DMS53 treated with DMSO at 0.1 percent for 48 hours (cell line): ENCODE data around the gene CAMP.
"Not testable (repeated sequence)": the region's sequence is repeated elsewhere in the genome, so short reads cannot be mapped to it uniquely, and the experiment has no call there.

Source experiments
- DNase-seq: peaks from one replicate; lab custom pipeline; 2025; ENCODE audit not compliant: unreplicated experiment; lab: John Stamatoyannopoulos, UW

The CAMP gene, protein sequence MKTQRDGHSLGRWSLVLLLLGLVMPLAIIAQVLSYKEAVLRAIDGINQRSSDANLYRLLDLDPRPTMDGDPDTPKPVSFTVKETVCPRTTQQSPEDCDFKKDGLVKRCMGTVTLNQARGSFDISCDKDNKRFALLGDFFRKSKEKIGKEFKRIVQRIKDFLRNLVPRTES

DNA sequence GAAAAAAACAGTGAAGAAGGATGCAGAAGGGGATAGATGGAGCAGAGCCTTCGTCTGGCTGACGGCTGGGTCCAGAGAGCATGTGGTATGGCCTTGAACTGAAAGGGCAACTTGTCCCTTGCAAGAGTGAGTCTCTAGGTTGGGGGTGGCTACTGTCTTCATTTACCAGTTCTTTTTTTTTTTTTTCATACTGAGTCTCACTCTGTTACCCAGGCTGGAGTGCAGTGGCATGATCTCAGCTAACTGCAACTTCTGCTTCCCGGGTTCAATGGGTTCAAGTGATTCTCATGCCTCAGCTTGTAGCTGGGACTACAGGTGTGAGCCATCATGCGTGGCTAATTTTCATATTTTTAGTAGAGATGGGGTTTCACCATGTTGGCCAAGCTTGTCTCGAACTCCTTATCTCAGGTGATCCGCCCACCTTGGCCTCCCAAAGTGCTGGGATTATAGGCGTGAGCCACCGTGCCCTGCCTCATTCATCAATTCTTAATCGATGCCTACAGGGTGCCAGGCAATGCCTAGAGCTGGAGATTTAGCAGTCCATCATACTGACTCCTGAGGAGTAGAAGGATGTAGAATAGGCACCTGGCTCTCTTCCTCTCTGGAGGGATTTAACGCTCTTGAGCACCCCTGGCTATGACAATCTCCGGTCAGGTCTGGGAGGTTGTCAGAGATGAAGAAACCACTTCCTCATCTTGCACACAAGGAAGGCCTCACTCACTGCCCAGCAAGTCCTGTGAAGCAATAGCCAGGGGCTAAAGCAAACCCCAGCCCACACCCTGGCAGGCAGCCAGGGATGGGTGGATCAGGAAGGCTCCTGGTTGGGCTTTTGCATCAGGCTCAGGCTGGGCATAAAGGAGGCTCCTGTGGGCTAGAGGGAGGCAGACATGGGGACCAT is at the start of gene CAMP:
Gene CAMP, plus strand, starts transcription at position 880 of the 898 bp plus-strand sequence. Its CDS starts 17 bp downstream, at position 897.
- no peak for DNase-seq

DNA sequence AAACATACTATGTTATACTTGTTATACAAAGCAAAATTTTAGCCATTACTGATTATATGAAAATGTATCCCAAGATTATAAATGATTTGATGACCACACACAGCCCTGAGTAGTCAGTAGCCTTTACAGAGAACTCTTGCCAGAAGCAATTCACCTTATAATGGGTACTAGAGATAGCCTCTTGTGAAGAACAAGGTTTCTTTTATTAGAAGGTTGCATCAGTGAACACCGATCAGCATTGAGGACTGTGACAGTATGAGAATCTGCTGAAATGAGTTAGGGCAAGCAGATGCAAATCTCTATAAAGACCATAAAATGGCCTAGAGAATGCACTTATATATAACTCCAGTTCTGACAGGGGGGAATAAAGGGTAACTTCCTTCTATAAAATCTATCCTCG is 45.2 kb upstream of the CAMP start:
- no peak for DNase-seq

DNA sequence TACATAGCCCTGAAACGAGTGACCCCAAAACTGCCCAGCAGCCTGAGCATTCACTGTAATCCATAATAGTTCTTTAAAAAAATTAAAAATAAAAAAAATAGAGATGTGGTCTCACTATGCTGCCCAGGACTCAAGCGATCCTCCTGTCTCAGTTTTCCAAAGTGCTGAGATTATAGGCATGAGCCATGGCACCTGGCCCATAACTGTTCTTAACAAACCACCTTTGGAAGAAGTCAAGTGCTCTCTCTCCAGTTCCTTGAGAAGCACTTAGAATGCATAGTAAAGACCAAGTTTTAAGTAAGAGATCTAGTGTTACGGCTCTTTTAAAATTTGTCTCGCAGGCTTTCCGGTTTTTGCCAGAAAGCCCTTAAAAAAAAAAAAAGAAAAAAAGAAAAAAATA is 43.3 kb upstream of the CAMP start:
- no peak for DNase-seq

DNA sequence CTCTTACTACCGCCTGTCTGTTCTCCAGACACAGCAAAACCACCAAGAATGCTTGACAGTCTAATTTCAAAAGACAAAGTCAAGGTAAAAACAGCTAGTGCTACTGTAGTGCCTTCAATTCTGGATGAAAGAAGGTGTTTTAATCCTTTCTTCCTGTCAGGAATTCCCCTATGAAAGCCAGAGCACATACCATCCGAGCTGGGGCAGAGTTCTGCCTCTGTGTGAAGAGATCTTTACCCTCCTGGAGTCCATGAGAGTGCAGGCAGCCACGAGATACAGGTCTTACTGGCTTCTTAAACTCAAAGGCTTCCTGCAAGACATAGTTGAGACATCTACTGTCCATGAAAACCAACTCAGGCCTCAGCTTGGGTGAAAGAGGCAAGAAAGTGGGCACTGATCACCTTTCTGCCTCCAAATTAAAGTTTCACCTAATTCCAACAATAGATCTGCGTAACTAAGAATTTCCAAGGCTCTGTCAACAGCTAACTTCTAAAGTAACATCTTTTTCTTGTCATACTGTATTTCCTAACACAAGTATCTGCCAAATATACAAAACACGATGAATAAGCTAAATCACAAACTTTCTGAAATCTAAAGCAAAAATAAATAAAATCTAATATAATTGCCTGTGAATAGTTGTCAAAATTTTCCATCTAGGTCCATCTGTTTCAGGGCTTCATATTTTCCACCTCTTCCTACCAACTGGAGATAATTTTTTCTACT is 42.6 kb upstream of the CAMP start:
- DNase-seq: no peak

DNA sequence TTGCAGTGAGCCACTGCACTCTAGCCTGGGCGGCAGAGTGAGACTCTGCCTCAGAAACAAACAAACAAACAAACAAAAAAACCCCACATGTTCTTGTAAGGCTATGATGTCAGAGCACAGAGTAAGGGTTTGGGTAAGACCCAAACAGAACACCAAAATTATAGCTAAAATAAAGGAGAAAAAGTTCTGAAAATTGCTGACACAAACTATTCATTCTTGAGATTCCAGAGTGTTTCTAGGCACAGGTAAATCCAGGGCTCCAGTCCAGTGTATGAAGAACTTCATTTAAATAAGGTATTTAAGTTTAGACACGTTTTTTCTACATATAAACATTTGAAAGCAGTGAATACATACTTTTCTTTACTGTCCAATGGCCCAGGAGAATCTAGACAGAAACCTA is 39.0 kb upstream of the CAMP start:
- DNase-seq: no peak

DNA sequence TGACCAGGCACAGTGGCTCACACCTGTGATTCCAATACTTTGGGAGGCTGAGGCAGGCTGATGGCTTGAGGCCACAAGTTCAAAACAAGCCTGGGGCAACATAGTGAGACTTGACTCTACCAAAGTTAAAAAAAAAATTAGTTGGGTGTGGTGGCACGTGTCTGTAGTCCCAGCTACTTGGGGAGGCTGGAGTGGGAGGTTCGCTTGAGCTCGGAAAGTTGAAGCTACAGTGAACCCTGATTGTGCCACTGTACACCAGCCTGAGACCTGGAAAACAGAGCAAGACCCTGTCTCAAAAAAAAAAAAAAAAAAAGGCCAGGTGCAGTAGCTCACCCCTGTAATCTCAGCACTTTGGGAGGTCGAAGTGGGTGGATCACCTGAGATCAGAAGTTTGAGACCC is 38.2 kb upstream of the CAMP start:
- no peak for DNase-seq

DNA sequence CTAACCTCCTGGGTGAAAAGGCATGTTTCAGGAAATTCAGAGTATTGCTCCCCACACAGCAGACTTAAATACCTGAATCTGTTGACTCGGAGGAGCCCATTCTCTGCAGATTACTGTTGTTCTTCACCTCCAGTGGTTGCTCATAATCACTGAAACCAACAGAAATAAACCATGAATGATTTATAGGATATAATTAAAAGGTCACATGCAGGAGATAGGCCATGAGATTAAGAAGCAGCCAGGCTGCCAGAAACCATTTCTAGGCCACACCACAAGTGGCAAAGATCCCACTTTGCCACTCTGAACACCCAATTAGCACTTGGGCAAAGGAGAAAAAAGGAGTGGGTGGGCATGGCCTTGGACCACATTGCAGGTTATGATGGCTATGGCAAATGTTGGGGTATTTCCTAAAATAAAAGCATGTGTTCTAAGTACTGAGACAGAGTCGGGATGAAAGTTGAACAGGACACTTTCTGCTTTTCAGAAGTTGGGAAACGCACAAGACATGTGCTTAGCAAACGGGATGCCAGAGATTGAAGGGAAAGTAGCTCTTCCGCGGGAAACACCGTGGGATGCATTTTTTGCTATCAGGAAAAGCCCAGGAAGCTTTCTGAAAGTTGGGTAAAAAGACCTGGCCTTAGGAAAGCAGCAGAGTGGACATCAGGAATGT is 36.5 kb upstream of the CAMP start:
- no peak for DNase-seq

DNA sequence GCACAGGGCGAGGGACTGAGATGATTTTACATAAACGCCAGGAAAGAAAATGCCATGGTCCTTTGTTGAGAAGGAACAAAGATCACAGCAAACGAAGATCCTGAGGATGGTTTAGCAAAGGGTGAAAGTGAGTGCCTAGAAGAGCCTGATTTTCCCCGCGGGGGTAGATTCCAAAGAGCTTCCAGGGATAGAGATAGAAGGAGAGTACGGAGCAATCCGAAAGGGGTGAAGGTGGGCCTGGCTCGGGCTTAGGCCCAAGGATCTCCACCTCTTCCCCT is 36.1 kb upstream of the CAMP start:
- DNase-seq: no peak

DNA sequence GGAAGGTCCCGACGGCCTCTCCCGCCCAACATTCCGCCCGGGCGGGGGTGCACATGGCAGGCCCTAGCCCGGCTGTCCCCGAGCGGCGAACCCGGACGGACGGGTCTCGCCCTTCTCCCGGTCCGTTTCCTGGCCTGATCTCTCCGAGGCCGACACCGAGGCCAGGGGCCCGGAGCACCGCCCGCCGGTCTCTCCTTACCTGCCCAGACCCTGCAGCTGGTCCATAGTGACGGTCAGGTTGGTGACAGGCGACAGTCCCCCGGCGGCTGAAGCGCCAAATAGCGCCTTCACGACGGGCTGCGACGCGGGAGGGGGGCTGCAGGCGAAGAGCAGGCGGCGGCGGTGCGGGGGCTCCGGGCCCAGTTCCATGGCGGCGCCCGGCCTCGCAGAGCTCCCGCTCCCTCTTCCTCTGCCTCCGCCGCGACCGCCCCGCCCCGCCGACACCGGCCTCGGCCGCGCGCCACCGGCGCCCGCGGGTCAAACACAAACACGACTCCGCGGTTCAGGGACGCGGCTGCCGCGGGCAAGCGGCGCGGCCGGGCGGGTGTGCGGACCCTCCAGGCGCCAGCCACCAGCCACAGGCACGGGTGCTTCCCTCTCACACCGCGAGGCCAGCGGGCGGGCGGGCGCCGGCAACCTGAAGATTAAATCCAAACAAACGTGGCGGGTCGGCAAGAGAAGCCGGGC is 35.6 kb upstream of the CAMP start:
- peak; percentile 21 for DNase-seq

DNA sequence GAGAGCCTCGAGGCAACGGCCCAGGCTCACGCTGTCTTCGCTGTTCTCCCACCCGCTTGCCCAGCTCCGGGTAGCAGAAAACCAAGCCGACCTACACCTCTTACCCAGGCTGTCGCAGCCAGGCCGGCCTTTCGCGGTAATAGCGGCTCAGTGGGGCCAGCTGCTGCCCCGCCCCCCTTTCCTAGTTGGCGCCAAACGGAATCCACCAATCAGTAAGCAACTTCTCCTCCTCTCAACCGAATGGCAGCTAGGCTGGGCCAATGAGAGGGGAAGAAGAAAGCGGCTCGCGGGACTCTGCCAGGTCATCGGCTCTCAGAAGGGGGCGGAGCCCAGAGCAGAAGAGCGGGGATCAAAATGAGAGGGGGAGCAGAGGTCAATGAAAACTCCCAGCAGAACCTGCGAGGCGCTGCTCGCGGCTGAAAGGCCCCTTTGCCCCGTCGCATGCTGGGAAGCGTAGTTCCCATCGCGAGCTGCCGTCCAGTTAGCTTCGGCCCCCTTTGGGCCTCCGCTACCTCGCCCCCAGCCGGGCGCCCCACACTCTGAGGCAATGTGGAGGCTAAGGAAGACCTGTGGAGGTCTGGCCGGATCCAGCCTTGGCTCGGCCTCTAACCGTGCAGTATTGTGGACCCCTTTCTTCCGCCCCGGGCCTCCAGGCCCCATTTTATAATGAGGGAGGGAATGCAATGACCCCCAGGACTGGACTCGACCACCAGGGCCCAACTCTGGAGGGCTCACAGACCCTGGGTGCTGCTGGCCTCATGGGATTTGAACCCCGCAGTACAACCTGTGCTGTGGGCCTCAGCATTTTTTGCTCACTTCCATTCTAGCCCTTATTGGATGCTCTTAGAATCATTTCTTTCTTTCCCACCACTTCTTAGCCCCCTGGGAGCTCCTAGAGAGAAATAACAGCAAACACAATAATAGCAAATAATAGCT is 34.8 kb upstream of the CAMP start, which contains the start of gene CDC25A:
Gene CDC25A, minus strand, starts transcription at position 152 of the 936 bp plus-strand sequence. CDS start 470 bp downstream, outside the sequence.
- DNase-seq: peak; percentile 76

DNA sequence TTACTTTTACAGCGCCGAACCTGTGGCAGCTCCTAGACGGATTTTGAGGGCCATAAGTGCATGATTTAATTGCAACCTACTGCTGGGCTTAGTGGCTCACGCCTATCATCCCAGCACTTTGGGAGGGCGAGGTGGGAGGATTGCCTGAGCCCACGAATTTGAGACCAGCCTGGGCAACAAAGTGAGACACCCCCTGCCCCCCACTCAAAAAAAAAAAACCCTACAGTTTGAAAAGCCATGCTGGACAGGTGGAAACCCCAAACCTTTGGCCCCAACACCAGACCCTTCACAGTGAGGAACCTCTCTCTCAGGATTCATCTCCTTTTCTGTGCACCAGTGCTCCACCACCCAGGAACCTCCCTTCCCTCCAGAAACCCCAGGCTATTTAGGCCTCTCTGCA is 34.0 kb upstream of the CAMP start:
- no peak for DNase-seq

DNA sequence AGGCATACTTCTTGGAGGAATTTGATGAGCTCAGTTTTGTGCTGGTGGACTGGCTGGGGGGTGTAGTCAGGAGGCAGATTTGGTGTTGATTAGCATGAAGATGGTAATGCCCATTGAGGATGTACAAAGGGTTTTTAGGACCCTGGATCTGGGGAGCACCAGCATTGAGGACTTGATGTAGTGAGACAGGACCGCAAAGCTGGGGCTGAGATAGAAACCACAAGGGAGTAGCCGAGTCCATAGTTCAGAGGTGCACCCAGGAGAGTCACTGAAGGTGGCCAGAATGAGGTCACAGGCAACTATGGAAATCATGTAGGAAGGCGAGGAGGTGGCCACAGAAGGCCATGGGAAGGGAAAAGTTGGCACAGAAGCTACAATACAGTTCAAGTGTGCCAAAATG is 32.4 kb upstream of the CAMP start:
- no peak for DNase-seq

DNA sequence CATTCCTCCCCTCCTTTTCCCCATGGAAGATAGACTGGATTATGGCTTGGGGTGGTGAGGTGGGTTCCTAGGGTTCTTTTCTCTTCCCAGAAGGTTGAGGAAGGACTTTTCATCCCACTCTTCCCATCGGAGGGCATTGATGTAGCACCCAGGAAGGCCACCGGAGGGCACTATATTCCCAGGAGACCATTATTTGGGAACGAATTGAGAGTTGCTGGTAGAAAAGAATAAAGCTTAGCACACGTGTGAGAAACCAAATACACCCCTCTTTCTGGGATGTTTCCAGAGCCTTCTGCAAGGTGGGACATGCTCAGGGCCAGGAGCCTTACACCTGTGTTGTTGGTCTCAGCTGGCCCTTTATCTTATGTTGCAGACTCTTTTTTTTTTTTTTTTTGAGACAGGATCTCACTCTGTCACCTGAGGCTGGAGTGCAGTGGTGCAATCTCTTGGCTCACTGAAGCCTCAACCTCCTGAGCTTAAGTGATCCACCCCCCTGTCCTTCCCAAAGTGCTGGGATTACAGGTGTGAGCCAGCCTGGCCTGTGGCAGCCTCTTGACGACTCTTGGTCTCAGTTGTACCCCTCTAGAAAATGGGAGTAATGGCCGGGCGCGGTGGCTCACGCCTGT is 28.7 kb upstream of the CAMP start:
- DNase-seq: peak; percentile 40

DNA sequence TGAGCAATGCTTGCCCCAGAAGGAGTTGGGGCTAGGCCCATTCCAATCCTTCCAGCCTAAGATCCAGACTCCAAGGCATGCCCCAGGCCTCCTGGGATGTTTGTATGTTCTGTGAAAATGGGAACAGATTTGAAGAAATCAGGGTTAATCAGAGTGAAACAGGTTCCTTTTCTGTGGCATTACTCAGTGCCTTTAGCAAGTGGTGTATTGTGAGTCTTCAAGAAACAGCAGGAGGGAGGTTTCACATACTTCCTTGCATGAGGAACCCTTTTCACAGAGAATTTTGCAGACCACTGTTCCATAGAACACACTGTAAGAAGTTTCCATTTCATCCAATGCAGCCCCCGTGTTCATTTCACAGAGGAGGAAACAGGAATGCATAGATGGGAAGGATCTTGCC is 26.7 kb upstream of the CAMP start:
- DNase-seq: no peak

DNA sequence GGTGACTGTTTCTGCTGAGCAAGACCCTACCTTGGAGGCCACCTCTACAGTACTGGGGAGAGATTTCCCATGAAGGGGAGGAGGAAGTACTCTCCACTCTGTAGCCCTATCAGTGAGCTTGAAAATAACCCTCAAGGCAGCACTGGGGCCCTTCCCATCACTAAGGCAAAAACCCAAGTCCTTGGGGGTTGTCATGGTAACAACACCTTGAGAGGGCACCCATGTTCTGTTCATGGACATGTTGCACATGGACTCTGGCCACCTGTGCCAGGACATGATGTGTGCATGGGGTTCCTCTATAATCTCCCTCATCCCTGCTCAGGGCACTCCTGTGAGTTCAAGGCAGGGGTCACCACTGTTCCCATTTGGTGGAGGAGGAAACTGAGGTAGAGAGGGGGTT is 24.2 kb upstream of the CAMP start:
- no peak for DNase-seq

DNA sequence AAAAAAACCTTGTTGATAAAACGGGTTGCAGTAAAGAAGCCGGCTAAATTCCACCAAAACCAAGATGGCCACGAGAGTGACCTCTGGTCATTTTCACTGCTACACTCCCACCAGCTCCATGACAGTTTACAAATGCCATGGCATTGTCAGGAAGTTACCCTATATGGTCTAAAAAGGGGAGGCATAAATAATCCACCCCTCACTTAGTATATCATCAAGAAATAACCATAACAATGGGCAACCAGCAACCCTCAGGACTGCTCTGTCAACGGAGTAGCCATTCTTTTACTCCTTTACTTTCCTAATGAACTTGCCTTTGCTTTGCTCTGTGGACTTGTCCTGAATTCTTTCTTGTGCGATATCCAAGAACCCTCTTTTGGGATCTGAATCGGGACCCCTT is 20.7 kb upstream of the CAMP start:
- DNase-seq: no peak

DNA sequence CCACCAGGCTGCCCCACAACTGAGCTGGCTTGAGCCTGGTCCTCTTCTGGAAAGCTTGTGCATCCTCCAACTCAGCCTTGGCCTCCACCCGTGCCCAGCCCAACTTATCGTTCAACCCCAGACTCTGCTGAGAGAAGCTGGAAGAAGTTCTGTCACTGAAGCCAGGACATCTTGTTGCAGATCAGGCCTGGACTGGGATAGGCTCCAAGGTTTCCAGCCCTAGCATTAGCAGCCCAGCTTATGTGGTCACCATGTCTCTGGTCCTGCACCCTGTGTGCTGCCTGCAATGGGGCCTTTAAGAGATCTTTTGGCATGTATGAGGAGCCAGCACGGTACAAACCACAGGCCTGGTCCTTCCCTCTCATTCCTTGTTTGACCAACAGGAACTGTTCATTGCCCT is 15.2 kb upstream of the CAMP start:
- no peak for DNase-seq

DNA sequence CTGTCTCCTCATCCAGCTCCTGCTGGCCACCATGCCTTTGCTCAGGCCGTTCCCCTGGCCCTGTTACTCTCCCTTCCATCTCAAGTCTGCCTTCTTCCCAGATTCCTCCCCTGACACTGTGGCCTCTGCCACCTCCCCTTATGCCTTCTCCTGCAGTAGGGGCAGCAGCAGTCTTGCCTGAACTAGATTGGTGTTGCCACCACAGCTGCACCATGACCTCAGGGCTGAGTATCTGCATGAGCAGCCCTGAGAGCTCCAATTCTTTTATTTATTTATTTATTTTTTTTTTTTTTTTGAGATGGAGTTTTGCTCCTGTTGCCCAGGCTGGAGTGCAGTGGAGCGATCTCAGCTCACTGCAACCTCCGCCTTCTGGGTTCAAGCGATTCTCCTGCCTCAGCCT is 13.8 kb upstream of the CAMP start:
- no peak for DNase-seq

DNA sequence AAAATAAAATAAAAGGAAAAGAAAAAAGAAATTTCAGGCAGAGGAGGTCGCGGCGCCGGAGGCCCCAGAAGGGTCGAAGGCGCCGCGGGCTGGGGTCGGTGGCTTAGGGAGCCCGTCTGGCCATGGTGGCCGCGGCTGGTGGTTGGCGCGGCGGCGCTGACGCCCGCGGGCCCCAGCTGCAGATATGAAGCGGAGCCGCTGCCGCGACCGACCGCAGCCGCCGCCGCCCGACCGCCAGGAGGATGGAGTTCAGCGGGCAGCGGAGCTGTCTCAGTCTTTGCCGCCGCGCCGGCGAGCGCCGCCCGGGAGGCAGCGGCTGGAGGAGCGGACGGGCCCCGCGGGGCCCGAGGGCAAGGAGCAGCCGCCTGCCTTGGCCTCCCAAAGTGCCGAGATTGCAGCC is 12.8 kb upstream of the CAMP start:
- DNase-seq: not testable (repeated sequence)
